GM23338 (cell line): ENCODE measurements around the gene SOX10.

Experiments used
- CREB1 ChIP-seq: fragments of 250-450 bp; sonication (Bioruptor Pico); IDR thresholded peaks from 2 replicates; pipeline ENCODE4 v1.5.0; 2020; ENCODE audit warnings: low read depth, mild to moderate bottlenecking, moderate library complexity
- EZH2 ChIP-seq: fragments of 200-600 bp; sonication (generic); IDR thresholded peaks from one replicate; pipeline ENCODE4 v1.8.0; 2017; ENCODE audit warnings: antibody characterized with exemption, mild to moderate bottlenecking, low read depth; ENCODE audit not compliant: unreplicated experiment
- EZH2phosphoT487 ChIP-seq: fragments of 200-600 bp; sonication (generic); IDR thresholded peaks from one replicate; pipeline ENCODE4 v1.8.1; 2018; ENCODE audit warnings: antibody characterized with exemption; ENCODE audit not compliant: unreplicated experiment
- JUNB ChIP-seq: IDR thresholded peaks from one replicate; pipeline ENCODE4 v1.6.1; 2016; ENCODE audit warnings: antibody characterized with exemption; ENCODE audit not compliant: unreplicated experiment
- POLR2AphosphoS5 ChIP-seq: IDR thresholded peaks from 2 replicates; pipeline ENCODE4 v1.6.1; 2016; ENCODE audit warnings: antibody characterized with exemption, low read depth
- TF ChIP-seq, protein P1 (sequence below), 2 experiments: fragments of 200-600 bp in 1 of 2; sonication (generic) in 1 of 2; conservative IDR thresholded peaks; 2 replicates each; pipeline versions ENCODE4 v1.5.1 to v1.6.1; 2016 to 2017; ENCODE audit warnings: antibody characterized with exemption in 2 of 2, low read depth in 2 of 2, mild to moderate bottlenecking in 2 of 2, moderate library complexity in 1 of 2
- TF ChIP-seq, protein P2 (sequence below): IDR thresholded peaks from one replicate; pipeline ENCODE4 v1.6.1; 2018; ENCODE audit warnings: antibody characterized with exemption; ENCODE audit not compliant: unreplicated experiment
- TF ChIP-seq, protein P3 (sequence below): IDR thresholded peaks from 2 replicates; pipeline ENCODE4 v1.6.1; 2016; ENCODE audit warnings: antibody characterized with exemption

DNA sequence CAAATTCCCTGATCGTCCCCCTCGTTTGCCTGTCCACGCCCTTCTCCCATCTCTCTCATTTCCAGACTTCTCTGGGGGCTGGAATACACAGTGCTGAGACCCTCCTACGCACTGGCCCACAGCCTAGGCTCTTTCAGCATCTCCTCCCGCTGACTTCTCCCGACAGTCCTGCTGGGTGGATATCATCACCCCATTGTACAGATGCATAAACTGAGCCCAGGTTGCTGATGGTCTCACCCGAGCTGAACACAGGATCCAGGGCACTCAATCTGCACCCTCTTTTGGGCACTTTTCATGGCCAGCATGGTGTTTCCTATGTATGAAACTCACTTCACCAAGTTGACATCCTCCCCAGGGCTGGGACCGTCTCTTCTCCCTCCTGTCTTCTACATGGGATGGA, 41.2 kb upstream of the SOX10 start:
- TF ChIP-seq, protein P1, sequence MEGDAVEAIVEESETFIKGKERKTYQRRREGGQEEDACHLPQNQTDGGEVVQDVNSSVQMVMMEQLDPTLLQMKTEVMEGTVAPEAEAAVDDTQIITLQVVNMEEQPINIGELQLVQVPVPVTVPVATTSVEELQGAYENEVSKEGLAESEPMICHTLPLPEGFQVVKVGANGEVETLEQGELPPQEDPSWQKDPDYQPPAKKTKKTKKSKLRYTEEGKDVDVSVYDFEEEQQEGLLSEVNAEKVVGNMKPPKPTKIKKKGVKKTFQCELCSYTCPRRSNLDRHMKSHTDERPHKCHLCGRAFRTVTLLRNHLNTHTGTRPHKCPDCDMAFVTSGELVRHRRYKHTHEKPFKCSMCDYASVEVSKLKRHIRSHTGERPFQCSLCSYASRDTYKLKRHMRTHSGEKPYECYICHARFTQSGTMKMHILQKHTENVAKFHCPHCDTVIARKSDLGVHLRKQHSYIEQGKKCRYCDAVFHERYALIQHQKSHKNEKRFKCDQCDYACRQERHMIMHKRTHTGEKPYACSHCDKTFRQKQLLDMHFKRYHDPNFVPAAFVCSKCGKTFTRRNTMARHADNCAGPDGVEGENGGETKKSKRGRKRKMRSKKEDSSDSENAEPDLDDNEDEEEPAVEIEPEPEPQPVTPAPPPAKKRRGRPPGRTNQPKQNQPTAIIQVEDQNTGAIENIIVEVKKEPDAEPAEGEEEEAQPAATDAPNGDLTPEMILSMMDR (conservative IDR thresholded peaks at IDR 0.05; ENCODE audit: low read depth in 2 of 2) = no peak
- TF ChIP-seq POLR2AphosphoS5 = no peak
- TF ChIP-seq EZH2 = no peak
- TF ChIP-seq, protein P2, sequence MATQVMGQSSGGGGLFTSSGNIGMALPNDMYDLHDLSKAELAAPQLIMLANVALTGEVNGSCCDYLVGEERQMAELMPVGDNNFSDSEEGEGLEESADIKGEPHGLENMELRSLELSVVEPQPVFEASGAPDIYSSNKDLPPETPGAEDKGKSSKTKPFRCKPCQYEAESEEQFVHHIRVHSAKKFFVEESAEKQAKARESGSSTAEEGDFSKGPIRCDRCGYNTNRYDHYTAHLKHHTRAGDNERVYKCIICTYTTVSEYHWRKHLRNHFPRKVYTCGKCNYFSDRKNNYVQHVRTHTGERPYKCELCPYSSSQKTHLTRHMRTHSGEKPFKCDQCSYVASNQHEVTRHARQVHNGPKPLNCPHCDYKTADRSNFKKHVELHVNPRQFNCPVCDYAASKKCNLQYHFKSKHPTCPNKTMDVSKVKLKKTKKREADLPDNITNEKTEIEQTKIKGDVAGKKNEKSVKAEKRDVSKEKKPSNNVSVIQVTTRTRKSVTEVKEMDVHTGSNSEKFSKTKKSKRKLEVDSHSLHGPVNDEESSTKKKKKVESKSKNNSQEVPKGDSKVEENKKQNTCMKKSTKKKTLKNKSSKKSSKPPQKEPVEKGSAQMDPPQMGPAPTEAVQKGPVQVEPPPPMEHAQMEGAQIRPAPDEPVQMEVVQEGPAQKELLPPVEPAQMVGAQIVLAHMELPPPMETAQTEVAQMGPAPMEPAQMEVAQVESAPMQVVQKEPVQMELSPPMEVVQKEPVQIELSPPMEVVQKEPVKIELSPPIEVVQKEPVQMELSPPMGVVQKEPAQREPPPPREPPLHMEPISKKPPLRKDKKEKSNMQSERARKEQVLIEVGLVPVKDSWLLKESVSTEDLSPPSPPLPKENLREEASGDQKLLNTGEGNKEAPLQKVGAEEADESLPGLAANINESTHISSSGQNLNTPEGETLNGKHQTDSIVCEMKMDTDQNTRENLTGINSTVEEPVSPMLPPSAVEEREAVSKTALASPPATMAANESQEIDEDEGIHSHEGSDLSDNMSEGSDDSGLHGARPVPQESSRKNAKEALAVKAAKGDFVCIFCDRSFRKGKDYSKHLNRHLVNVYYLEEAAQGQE = no peak
- TF ChIP-seq EZH2phosphoT487 = no peak
- TF ChIP-seq JUNB = no peak
- TF ChIP-seq CREB1 (CRISPR knock-in tag) = no peak
- TF ChIP-seq, protein P3, sequence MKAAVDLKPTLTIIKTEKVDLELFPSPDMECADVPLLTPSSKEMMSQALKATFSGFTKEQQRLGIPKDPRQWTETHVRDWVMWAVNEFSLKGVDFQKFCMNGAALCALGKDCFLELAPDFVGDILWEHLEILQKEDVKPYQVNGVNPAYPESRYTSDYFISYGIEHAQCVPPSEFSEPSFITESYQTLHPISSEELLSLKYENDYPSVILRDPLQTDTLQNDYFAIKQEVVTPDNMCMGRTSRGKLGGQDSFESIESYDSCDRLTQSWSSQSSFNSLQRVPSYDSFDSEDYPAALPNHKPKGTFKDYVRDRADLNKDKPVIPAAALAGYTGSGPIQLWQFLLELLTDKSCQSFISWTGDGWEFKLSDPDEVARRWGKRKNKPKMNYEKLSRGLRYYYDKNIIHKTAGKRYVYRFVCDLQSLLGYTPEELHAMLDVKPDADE = no peak
